Measurements from ENCODE around the gene MEGF11. TPM values are rescaled to one million over a fixed set of nuclear protein-coding genes. Genes with fewer than 3 reads are reported as not detected.
A peak's percentile ranks its signal among the peaks of the same experiment; 100 is the strongest.

Gene MEGF11
- total RNA-seq, 1 donor from 2014 or later: 0.06 TPM

GRCh38 chr15:66024116-66024515 is 229.4 kb downstream of the MEGF11 start:
- TF ChIP-seq EZH2phosphoT487 (IDR thresholded peaks at IDR 0.05) (no peak), EZH2 (IDR thresholded peaks at IDR 0.05) (no peak)
- TF ChIP-seq, protein P1, sequence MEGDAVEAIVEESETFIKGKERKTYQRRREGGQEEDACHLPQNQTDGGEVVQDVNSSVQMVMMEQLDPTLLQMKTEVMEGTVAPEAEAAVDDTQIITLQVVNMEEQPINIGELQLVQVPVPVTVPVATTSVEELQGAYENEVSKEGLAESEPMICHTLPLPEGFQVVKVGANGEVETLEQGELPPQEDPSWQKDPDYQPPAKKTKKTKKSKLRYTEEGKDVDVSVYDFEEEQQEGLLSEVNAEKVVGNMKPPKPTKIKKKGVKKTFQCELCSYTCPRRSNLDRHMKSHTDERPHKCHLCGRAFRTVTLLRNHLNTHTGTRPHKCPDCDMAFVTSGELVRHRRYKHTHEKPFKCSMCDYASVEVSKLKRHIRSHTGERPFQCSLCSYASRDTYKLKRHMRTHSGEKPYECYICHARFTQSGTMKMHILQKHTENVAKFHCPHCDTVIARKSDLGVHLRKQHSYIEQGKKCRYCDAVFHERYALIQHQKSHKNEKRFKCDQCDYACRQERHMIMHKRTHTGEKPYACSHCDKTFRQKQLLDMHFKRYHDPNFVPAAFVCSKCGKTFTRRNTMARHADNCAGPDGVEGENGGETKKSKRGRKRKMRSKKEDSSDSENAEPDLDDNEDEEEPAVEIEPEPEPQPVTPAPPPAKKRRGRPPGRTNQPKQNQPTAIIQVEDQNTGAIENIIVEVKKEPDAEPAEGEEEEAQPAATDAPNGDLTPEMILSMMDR (IDR thresholded peaks at IDR 0.05): no peak
- H3K4me1 ChIP-seq: peaks cover 38% of the 10 kb centered on the region
- Mint-ChIP-seq H3K27ac (no peak overlapping the region), H3K4me1 (peaks cover 27% of the 10 kb centered on the region), H3K4me3 (no peak overlapping the region), H3K27me3 (ENCODE audit: insufficient read depth, low read depth) (peaks cover 9% of the 10 kb centered on the region), H3K36me3 (no peaks in the 10 kb centered on the region), H3K9me3 (no peaks in the 10 kb centered on the region)
- no peaks in the 10 kb centered on the region for H3K79me2 ChIP-seq (ENCODE audit: low read depth)
- H4K20me1 ChIP-seq (ENCODE audit: low read depth): no peaks in the 10 kb centered on the region
- no peak overlapping the region for H3K9ac ChIP-seq
- H3K27ac ChIP-seq: no peak overlapping the region
- H3K9me3 ChIP-seq (ENCODE audit: low read depth): no peaks in the 10 kb centered on the region
- peaks cover 23% of the 10 kb centered on the region for H3F3A ChIP-seq (ENCODE audit: low read depth)
- DNase-seq (ENCODE audit: low spot score): no peak
- no peak overlapping the region for H3K4me3 ChIP-seq
- no peaks in the 10 kb centered on the region for H3K27me3 ChIP-seq
- H3K4me2 ChIP-seq: no peak overlapping the region
- H2AFZ ChIP-seq (replicated peaks): no peak overlapping the region
- no peaks in the 10 kb centered on the region for H3K36me3 ChIP-seq

DNA sequence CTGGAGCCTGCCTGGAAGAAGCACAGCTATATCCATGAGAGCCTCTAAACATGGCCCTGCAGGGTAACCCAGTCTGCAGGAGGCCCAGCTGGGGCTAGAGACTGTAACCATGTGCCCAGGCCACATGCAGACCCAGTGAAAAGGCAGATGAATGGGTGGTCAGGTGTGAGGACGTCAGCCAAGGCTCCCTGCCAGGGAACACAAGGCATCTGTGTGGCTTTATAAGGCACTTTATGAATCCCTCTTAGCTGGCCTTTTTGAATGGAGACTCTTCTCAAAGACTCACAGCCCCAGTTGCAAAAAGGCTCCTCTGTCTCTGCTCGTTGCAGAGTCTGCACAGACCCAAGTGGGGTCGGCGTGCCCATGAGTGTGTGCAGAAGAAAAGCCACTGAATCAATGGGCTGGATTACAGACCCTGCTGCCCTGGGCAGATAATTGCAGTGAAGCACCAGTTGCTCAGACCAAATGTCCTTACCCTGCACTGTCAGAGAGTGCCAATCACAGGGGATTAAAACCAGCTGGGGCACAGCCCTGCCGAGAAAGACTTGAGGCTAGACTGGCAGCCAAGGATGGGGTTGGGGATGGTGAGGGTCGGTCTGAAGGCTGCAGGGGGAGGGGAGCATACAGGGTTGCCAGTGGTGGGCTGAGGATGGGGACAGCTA is 230.1 kb downstream of the MEGF11 start:
- no peak overlapping the region for H3K27ac Mint-ChIP-seq
- Histone ChIP-seq H3K27me3 (no peaks in the 10 kb centered on the region), H2AFZ (replicated peaks) (no peak overlapping the region), H4K20me1 (ENCODE audit: low read depth) (no peaks in the 10 kb centered on the region), H3F3A (ENCODE audit: low read depth) (peaks cover 23% of the 10 kb centered on the region), H3K27ac (no peak overlapping the region), H3K9ac (no peak overlapping the region), H3K79me2 (ENCODE audit: low read depth) (no peaks in the 10 kb centered on the region), H3K4me1 (peaks cover 39% of the 10 kb centered on the region), H3K4me3 (no peak overlapping the region), H3K9me3 (ENCODE audit: low read depth) (no peaks in the 10 kb centered on the region), H3K4me2 (peak overlapping the region; percentile 41), H3K36me3 (no peaks in the 10 kb centered on the region)
- peak; percentile 40 for DNase-seq (ENCODE audit: low spot score)
- H3K36me3 Mint-ChIP-seq: no peaks in the 10 kb centered on the region
- no peak overlapping the region for H3K4me3 Mint-ChIP-seq
- TF ChIP-seq, protein P1 (IDR thresholded peaks at IDR 0.05): no peak
- no peak for TF ChIP-seq EZH2phosphoT487 (IDR thresholded peaks at IDR 0.05)
- TF ChIP-seq EZH2 (IDR thresholded peaks at IDR 0.05): no peak
- H3K9me3 Mint-ChIP-seq: no peaks in the 10 kb centered on the region
- peaks cover 8% of the 10 kb centered on the region for H3K27me3 Mint-ChIP-seq (ENCODE audit: insufficient read depth, low read depth)
- H3K4me1 Mint-ChIP-seq: peaks cover 32% of the 10 kb centered on the region

GRCh38 chr15:66022163-66022525 is 231.4 kb downstream of the MEGF11 start:
- Mint-ChIP-seq H3K4me3 (no peak overlapping the region), H3K36me3 (no peaks in the 10 kb centered on the region), H3K27ac (no peak overlapping the region), H3K4me1 (peaks cover 32% of the 10 kb centered on the region), H3K9me3 (no peaks in the 10 kb centered on the region), H3K27me3 (ENCODE audit: insufficient read depth, low read depth) (peaks cover 6% of the 10 kb centered on the region)
- Histone ChIP-seq H3K79me2 (ENCODE audit: low read depth) (no peaks in the 10 kb centered on the region), H3K9me3 (ENCODE audit: low read depth) (no peaks in the 10 kb centered on the region), H3K36me3 (no peaks in the 10 kb centered on the region), H3K4me2 (no peak overlapping the region), H2AFZ (replicated peaks) (no peak overlapping the region), H3F3A (ENCODE audit: low read depth) (peaks cover 23% of the 10 kb centered on the region), H3K27me3 (no peaks in the 10 kb centered on the region), H3K4me3 (no peak overlapping the region), H3K9ac (no peak overlapping the region), H4K20me1 (ENCODE audit: low read depth) (no peaks in the 10 kb centered on the region), H3K27ac (no peak overlapping the region), H3K4me1 (peaks cover 39% of the 10 kb centered on the region)
- TF ChIP-seq EZH2 (IDR thresholded peaks at IDR 0.05) (no peak), EZH2phosphoT487 (IDR thresholded peaks at IDR 0.05) (no peak)
- TF ChIP-seq, protein P1 (IDR thresholded peaks at IDR 0.05): no peak
- DNase-seq (ENCODE audit: low spot score): no peak

Measured in neural progenitor cell (in vitro differentiated cells).